ENCODE results near the gene TRAPPC12.
"Not testable (repeated sequence)": the region's sequence is repeated elsewhere in the genome, so short reads cannot be mapped to it uniquely, and the experiment has no call there.

TRAPPC12 gene

GRCh38 chr2:3369340-3370181 lies 9.9 kb upstream of the TRAPPC12 start:
- not testable (repeated sequence) for DNase-seq (ENCODE audit: low read depth in 3 of 3)

GRCh38 chr2:3376821-3377220 lies 2.7 kb upstream of the TRAPPC12 start:
- DNase-seq (ENCODE audit: low read depth in 3 of 3): no peak

GRCh38 chr2:3377279-3377611 lies 2.2 kb upstream of the TRAPPC12 start:
- no peak for DNase-seq (ENCODE audit: low read depth in 3 of 3)

GRCh38 chr2:3377612-3378432 lies 1.7 kb upstream of the TRAPPC12 start, which contains the start of gene EIPR1:
Gene EIPR1, minus strand, starts transcription at chr2:3377818. Its CDS starts 129 bp downstream, at chr2:3377689.
- peak; percentile 85 to 92 (median 91) for DNase-seq (ENCODE audit: low read depth in 3 of 3)

GRCh38 chr2:3379339-3379646 lies 201 bp upstream of the TRAPPC12 start:
- no peak for DNase-seq (ENCODE audit: low read depth in 3 of 3)

- no peak for DNase-seq (ENCODE audit: low read depth in 3 of 3)
Measured at GRCh38 chr2:3386448-3386958, 7.0 kb downstream of the TRAPPC12 start.

GRCh38 chr2:3387011-3387410 lies 7.5 kb downstream of the TRAPPC12 start:
- no peak for DNase-seq (ENCODE audit: low read depth in 3 of 3)

GRCh38 chr2:3387644-3388411 lies 8.3 kb downstream of the TRAPPC12 start:
- no peak for DNase-seq (ENCODE audit: low read depth in 3 of 3)

GRCh38 chr2:3388412-3388738 lies 8.9 kb downstream of the TRAPPC12 start:
- no peak for DNase-seq (ENCODE audit: low read depth in 3 of 3)

GRCh38 chr2:3389193-3389592 lies 9.7 kb downstream of the TRAPPC12 start:
- DNase-seq (ENCODE audit: low read depth in 3 of 3): no peak

GRCh38 chr2:3390041-3390440 lies 10.5 kb downstream of the TRAPPC12 start:
- no peak for DNase-seq (ENCODE audit: low read depth in 3 of 3)

- DNase-seq (ENCODE audit: low read depth in 3 of 3): no peak
Measured at GRCh38 chr2:3392216-3392615, 12.7 kb downstream of the TRAPPC12 start.

- no peak for DNase-seq (ENCODE audit: low read depth in 3 of 3)
Measured at GRCh38 chr2:3396920-3397559, 17.5 kb downstream of the TRAPPC12 start.

GRCh38 chr2:3398857-3399256 lies 19.4 kb downstream of the TRAPPC12 start:
- no peak for DNase-seq (ENCODE audit: low read depth in 3 of 3)

GRCh38 chr2:3399381-3399780 lies 19.9 kb downstream of the TRAPPC12 start:
- no peak for DNase-seq (ENCODE audit: low read depth in 3 of 3)

GRCh38 chr2:3399829-3400228 lies 20.3 kb downstream of the TRAPPC12 start:
- no peak for DNase-seq (ENCODE audit: low read depth in 3 of 3)

- no peak for DNase-seq (ENCODE audit: low read depth in 3 of 3)
Measured at GRCh38 chr2:3403587-3404334, 24.3 kb downstream of the TRAPPC12 start.

- DNase-seq (ENCODE audit: low read depth in 3 of 3): no peak
Measured at GRCh38 chr2:3404349-3404894, 24.9 kb downstream of the TRAPPC12 start.

GRCh38 chr2:3405307-3405706 lies 25.8 kb downstream of the TRAPPC12 start:
- DNase-seq (ENCODE audit: low read depth in 3 of 3): no peak

- DNase-seq (ENCODE audit: low read depth in 3 of 3): no peak
Measured at GRCh38 chr2:3405876-3406275, 26.4 kb downstream of the TRAPPC12 start.

- DNase-seq (ENCODE audit: low read depth in 3 of 3): no peak
Measured at GRCh38 chr2:3406501-3406900, 27.0 kb downstream of the TRAPPC12 start.
